ENCODE measurements around the gene GABBR2. TPM values are rescaled to one million over a fixed set of nuclear protein-coding genes. Genes with fewer than 3 reads are reported as not detected.

The GABBR2 gene
- total and polyA plus RNA-seq, 9 of the 15 experiments (the other 6 are each of a cell fraction or from before 2014, with no cell fraction given) = 0.15 to 1.9 (median 0.32) TPM

GRCh38 chr9:98310752-98311392, 397.9 kb downstream of the GABBR2 start (continued):
- TF ChIP-seq ELK3 (CRISPR knock-in tag; IDR thresholded peaks at IDR 0.05) (no peak), HNRNPH1 (optimal IDR thresholded peaks at IDR 0.05; ENCODE audit: low read depth, low read length) (no peak), TOE1 (IDR thresholded peaks at IDR 0.05; ENCODE audit: borderline replicate concordance) (0 out of 2 replicates have a peak, but pooled peaks have one; percentile 22), TOE1 (CRISPR knock-in tag; IDR thresholded peaks at IDR 0.05; ENCODE audit: borderline replicate concordance, low read depth) (no peak), NELFE (IDR thresholded peaks at IDR 0.05; ENCODE audit: insufficient read depth, insufficient read length) (no peak), ZEB2 (IDR thresholded peaks at IDR 0.05) (0 out of 2 replicates have a peak, but pooled peaks have one; percentile 40), MEF2D (tag; conservative IDR thresholded peaks at IDR 0.05; ENCODE audit: low read depth) (0 out of 2 replicates have a peak, but pooled peaks have one; percentile 20), CREBBP (IDR thresholded peaks at IDR 0.05; ENCODE audit: low read depth, low read length) (no peak), POLR2AphosphoS5 (IDR thresholded peaks at IDR 0.05; ENCODE audit: control insufficient read depth, insufficient read depth, low read depth, low read length) (0 out of 2 replicates have a peak, but pooled peaks have one; percentile 29), GTF2B (IDR thresholded peaks at IDR 0.05; ENCODE audit: extremely low read depth, insufficient read length) (no peak), LEF1 (IDR thresholded peaks at IDR 0.05) (peak; percentile 74), ZFP30 (CRISPR knock-in tag; IDR thresholded peaks at IDR 0.05; ENCODE audit: borderline replicate concordance) (no peak), CCNT2 (IDR thresholded peaks at IDR 0.05; ENCODE audit: borderline replicate concordance, extremely low read depth, insufficient read length, low read depth, low read length) (peak; percentile 65), NFRKB (IDR thresholded peaks at IDR 0.05; ENCODE audit: low read depth) (0 out of 2 replicates have a peak, but pooled peaks have one; percentile 57), MYC (IDR thresholded peaks at IDR 0.05; ENCODE audit: low read depth, low read length) (peak; percentile 61; the same call in 1 of the 2 replicates), MYC (CRISPR knock-in tag; IDR thresholded peaks at IDR 0.05; ENCODE audit: borderline replicate concordance, low read depth) (no peak), TCF7 (IDR thresholded peaks at IDR 0.05; ENCODE audit: borderline replicate concordance) (no peak), SMARCE1 (IDR thresholded peaks at IDR 0.05) (peak; percentile 79)
- TF ChIP-seq, protein P1, sequence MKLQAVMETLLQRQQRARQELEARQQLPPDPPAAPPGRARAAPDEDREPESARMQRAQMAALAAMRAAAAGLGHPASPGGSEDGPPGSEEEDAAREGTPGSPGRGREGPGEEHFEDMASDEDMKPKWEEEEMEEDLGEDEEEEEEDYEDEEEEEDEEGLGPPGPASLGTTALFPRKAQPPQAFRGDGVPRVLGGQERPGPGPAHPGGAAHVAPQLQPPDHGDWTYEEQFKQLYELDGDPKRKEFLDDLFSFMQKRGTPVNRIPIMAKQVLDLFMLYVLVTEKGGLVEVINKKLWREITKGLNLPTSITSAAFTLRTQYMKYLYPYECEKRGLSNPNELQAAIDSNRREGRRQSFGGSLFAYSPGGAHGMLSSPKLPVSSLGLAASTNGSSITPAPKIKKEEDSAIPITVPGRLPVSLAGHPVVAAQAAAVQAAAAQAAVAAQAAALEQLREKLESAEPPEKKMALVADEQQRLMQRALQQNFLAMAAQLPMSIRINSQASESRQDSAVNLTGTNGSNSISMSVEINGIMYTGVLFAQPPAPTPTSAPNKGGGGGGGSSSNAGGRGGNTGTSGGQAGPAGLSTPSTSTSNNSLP (IDR thresholded peaks at IDR 0.05; ENCODE audit: borderline replicate concordance, low read depth, low read length) = 0 out of 2 replicates have a peak, but pooled peaks have one; percentile 18
- TF ChIP-seq, protein P2, sequence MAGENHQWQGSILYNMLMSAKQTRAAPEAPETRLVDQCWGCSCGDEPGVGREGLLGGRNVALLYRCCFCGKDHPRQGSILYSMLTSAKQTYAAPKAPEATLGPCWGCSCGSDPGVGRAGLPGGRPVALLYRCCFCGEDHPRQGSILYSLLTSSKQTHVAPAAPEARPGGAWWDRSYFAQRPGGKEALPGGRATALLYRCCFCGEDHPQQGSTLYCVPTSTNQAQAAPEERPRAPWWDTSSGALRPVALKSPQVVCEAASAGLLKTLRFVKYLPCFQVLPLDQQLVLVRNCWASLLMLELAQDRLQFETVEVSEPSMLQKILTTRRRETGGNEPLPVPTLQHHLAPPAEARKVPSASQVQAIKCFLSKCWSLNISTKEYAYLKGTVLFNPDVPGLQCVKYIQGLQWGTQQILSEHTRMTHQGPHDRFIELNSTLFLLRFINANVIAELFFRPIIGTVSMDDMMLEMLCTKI (IDR thresholded peaks at IDR 0.05; ENCODE audit: partially characterized antibody) = no peak
- TF ChIP-seq, protein P3, sequence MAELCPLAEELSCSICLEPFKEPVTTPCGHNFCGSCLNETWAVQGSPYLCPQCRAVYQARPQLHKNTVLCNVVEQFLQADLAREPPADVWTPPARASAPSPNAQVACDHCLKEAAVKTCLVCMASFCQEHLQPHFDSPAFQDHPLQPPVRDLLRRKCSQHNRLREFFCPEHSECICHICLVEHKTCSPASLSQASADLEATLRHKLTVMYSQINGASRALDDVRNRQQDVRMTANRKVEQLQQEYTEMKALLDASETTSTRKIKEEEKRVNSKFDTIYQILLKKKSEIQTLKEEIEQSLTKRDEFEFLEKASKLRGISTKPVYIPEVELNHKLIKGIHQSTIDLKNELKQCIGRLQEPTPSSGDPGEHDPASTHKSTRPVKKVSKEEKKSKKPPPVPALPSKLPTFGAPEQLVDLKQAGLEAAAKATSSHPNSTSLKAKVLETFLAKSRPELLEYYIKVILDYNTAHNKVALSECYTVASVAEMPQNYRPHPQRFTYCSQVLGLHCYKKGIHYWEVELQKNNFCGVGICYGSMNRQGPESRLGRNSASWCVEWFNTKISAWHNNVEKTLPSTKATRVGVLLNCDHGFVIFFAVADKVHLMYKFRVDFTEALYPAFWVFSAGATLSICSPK (IDR thresholded peaks at IDR 0.05; ENCODE audit: borderline replicate concordance) = no peak

Measured in K562 (cell line).